HFFc6 (cell line): Measurements from ENCODE around the gene C4orf50. TPM values are rescaled to one million over a fixed set of nuclear protein-coding genes. Genes with fewer than 3 reads are reported as not detected.

ENCODE experiments used
- DNase-seq: peaks from one replicate; pipeline ENCODE4 v3.0.0-alpha.2; 2018
- H3K27ac Mint-ChIP-seq: 2 replicates; pipeline ENCODE4 v1.8.0; 2020; ENCODE audit warnings: mild to moderate bottlenecking, mixed read lengths
- H3K27me3 Mint-ChIP-seq: 2 replicates; pipeline ENCODE4 v1.8.0; 2021; ENCODE audit warnings: mild to moderate bottlenecking, moderate library complexity, mixed read lengths; ENCODE audit not compliant: insufficient read depth
- H3K36me3 Mint-ChIP-seq: 2 replicates; pipeline ENCODE4 v1.8.0; 2021; ENCODE audit warnings: low read depth, mixed read lengths
- H3K4me1 Mint-ChIP-seq: 2 replicates; pipeline ENCODE4 v1.8.0; 2020; ENCODE audit warnings: low read depth, mixed read lengths
- H3K4me3 Mint-ChIP-seq: 2 replicates; pipeline ENCODE4 v1.8.0; 2020; ENCODE audit warnings: mild to moderate bottlenecking, moderate library complexity, mixed read lengths
- H3K9me3 Mint-ChIP-seq: 2 replicates; pipeline ENCODE4 v1.8.0; 2020; ENCODE audit warnings: mild to moderate bottlenecking, mixed read lengths
- CTCF ChIP-seq: fragments of 200-600 bp; sonication (generic); IDR thresholded peaks from 2 replicates; pipeline ENCODE4 v1.5.0; 2021; ENCODE audit warnings: antibody characterized with exemption, mild to moderate bottlenecking
- total RNA-seq, 6 experiments: library from RNA; stranded (reverse); fragmentation: NEBNext Ultra II Directional; extraction: Animal tissue kit (Norgen Biotek cat#: 25700); gene quantifications; 2 replicates in 1 of 6; 3 replicates in 5 of 6; pipeline ENCODE4 v1.2.3, GENCODE V29; 2021

The C4orf50 gene
- total RNA-seq, 6 experiments from 2014 or later: not detected

- no peak for DNase-seq
- Mint-ChIP-seq H3K4me3 (no peak overlapping the region), H3K27me3 (peaks cover 6% of the 10 kb centered on the region; the same call in 1 of the 2 replicates), H3K9me3 (peaks cover 33% of the 10 kb centered on the region), H3K27ac (no peak overlapping the region), H3K36me3 (peaks cover 7% of the 10 kb centered on the region; the same call in 1 of the 2 replicates), H3K4me1 (no peaks in the 10 kb centered on the region)
- no peak for TF ChIP-seq CTCF
These were observed 12.4 kb upstream of the C4orf50 start for GRCh38 chr4:6030679-6031078.

GRCh38 chr4:6029254-6029653 lies 11.0 kb upstream of the C4orf50 start:
- no peak for DNase-seq
- H3K4me1 Mint-ChIP-seq: no peaks in the 10 kb centered on the region
- no peak overlapping the region for H3K27ac Mint-ChIP-seq
- peaks cover 23% of the 10 kb centered on the region for H3K9me3 Mint-ChIP-seq
- H3K36me3 Mint-ChIP-seq: peaks cover 4% of the 10 kb centered on the region; the same call in 1 of the 2 replicates
- no peak overlapping the region for H3K4me3 Mint-ChIP-seq
- no peak for TF ChIP-seq CTCF
- peaks cover 6% of the 10 kb centered on the region; the same call in 1 of the 2 replicates for H3K27me3 Mint-ChIP-seq

- Mint-ChIP-seq H3K27me3 (peaks cover 6% of the 10 kb centered on the region; the same call in 1 of the 2 replicates), H3K4me3 (no peak overlapping the region), H3K4me1 (no peaks in the 10 kb centered on the region), H3K9me3 (peaks cover 32% of the 10 kb centered on the region), H3K36me3 (peaks cover 9% of the 10 kb centered on the region; the same call in 1 of the 2 replicates), H3K27ac (no peak overlapping the region)
- no peak for DNase-seq
- no peak for TF ChIP-seq CTCF
These were observed 9.9 kb upstream of the C4orf50 start for GRCh38 chr4:6028168-6028567.

- Mint-ChIP-seq H3K4me1 (no peaks in the 10 kb centered on the region), H3K9me3 (peaks cover 29% of the 10 kb centered on the region)
These were observed 9.2 kb upstream of the C4orf50 start for GRCh38 chr4:6027392-6027791.

GRCh38 chr4:6024313-6024960 lies 6.2 kb upstream of the C4orf50 start:
- TF ChIP-seq CTCF: no peak
- Mint-ChIP-seq H3K27me3 (peaks cover 3% of the 10 kb centered on the region; the same call in 1 of the 2 replicates), H3K36me3 (peaks cover 9% of the 10 kb centered on the region; the same call in 1 of the 2 replicates), H3K4me1 (no peaks in the 10 kb centered on the region), H3K4me3 (no peak overlapping the region), H3K9me3 (peaks cover 16% of the 10 kb centered on the region; the same call in 1 of the 2 replicates), H3K27ac (no peak overlapping the region)
- DNase-seq: no peak

More at GRCh38 chr4:6027392-6027791, 9.2 kb upstream of the C4orf50 start:
- H3K4me3 Mint-ChIP-seq: no peak overlapping the region
- peaks cover 4% of the 10 kb centered on the region; the same call in 1 of the 2 replicates for H3K27me3 Mint-ChIP-seq
- peaks cover 9% of the 10 kb centered on the region; the same call in 1 of the 2 replicates for H3K36me3 Mint-ChIP-seq
- no peak overlapping the region for H3K27ac Mint-ChIP-seq
- TF ChIP-seq CTCF: no peak
- no peak for DNase-seq
